Measurements from ENCODE around the gene NLN.

The NLN gene

DNA sequence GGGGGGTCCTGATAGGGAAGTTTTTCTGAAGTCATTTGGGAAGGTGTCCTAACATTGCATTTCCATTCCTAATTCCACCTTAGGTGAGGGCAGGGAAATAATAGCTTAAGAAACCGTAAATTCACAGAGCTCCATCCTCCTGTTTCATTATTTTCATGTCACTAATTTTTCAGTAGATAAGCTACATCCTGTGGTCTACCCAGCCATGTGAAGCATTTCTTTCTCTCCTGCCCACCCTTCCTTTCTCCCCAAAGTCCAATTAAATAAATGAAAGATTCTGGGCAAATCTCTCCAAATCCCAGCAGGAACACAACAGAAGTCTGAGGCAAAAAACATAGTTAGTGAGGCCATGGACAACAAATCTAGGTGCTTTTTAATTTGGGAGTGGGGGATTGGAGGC, 109.3 kb downstream of the NLN start:
- H3K4me3 ChIP-seq (ENCODE audit: low read depth, low read length) = no peak overlapping the region
- no peak for TF ChIP-seq MYC (IDR thresholded peaks at IDR 0.05; ENCODE audit: low read depth, low read length)
- TF ChIP-seq MAX (IDR thresholded peaks at IDR 0.05; ENCODE audit: low read depth, low read length) = no peak
- TF ChIP-seq POLR2A (IDR thresholded peaks at IDR 0.05; ENCODE audit: extremely low read depth, insufficient read length) = no peak
- TF ChIP-seq, protein P1, sequence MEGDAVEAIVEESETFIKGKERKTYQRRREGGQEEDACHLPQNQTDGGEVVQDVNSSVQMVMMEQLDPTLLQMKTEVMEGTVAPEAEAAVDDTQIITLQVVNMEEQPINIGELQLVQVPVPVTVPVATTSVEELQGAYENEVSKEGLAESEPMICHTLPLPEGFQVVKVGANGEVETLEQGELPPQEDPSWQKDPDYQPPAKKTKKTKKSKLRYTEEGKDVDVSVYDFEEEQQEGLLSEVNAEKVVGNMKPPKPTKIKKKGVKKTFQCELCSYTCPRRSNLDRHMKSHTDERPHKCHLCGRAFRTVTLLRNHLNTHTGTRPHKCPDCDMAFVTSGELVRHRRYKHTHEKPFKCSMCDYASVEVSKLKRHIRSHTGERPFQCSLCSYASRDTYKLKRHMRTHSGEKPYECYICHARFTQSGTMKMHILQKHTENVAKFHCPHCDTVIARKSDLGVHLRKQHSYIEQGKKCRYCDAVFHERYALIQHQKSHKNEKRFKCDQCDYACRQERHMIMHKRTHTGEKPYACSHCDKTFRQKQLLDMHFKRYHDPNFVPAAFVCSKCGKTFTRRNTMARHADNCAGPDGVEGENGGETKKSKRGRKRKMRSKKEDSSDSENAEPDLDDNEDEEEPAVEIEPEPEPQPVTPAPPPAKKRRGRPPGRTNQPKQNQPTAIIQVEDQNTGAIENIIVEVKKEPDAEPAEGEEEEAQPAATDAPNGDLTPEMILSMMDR (IDR thresholded peaks at IDR 0.05; ENCODE audit: low read depth, low read length) = no peak
- DNase-seq (ENCODE audit: low read depth) = no peak

DNA sequence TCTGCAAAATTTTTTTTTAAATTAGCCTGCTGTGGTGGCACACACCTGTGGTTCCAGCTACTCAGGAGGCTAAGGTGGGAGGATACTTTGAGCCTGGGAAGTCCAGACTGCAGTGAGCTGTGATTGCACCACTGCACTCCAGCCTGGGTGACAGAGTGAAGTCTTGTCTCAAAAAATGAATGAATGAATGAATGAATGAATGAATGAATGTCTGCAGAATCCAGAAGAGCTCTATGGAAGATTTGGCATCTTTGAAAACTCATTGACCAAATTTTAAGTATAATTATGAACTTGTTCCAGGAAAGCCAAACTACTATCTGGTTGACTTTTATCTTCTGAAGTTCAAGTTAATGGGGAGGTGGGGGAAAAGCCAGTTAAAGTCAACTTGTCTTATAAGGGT, 110.1 kb downstream of the NLN start:
- no peak for DNase-seq (ENCODE audit: low read depth)
- no peak overlapping the region for H3K4me3 ChIP-seq (ENCODE audit: low read depth, low read length)
- TF ChIP-seq, protein P1 (IDR thresholded peaks at IDR 0.05; ENCODE audit: low read depth, low read length) = no peak
- TF ChIP-seq POLR2A (IDR thresholded peaks at IDR 0.05; ENCODE audit: extremely low read depth, insufficient read length) (no peak), MYC (IDR thresholded peaks at IDR 0.05; ENCODE audit: low read depth, low read length) (no peak), MAX (IDR thresholded peaks at IDR 0.05; ENCODE audit: low read depth, low read length) (no peak)

DNA sequence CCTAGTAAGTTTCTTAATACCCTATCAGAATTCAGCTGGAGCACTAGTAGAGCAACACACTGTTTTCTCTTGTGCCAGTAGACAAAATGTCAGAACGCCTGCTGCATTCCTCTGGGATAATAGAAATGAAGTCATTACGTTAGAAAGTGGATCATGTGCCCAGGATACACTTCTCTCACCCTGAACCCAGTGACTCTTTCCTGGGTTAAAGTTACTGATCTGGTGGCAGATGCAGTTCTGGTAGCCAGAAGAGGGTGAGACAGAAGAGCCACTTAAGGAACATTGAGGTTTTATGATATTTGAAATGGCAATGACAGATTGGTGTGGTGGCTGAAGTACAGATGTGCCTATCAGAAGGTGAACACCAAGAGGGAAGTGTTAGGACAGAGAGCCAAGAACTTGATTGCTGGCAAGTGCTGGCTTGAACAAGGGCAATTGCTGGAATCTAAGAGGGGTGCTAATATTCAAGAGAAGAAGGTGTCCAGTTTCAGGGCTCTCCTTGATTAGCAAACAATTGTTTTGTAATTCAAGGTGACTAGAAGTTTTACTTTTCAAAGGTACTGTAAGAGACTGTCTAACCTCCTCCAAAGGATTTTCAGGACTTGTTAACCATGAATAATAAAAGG, 110.7 kb downstream of the NLN start:
- TF ChIP-seq MYC (IDR thresholded peaks at IDR 0.05; ENCODE audit: low read depth, low read length) (no peak), POLR2A (IDR thresholded peaks at IDR 0.05; ENCODE audit: extremely low read depth, insufficient read length) (no peak), MAX (IDR thresholded peaks at IDR 0.05; ENCODE audit: low read depth, low read length) (no peak)
- TF ChIP-seq, protein P1 (IDR thresholded peaks at IDR 0.05; ENCODE audit: low read depth, low read length) = no peak
- no peak for DNase-seq (ENCODE audit: low read depth)
- no peak overlapping the region for H3K4me3 ChIP-seq (ENCODE audit: low read depth, low read length)

- TF ChIP-seq POLR2A (IDR thresholded peaks at IDR 0.05; ENCODE audit: extremely low read depth, insufficient read length) (no peak), MAX (IDR thresholded peaks at IDR 0.05; ENCODE audit: low read depth, low read length) (no peak), MYC (IDR thresholded peaks at IDR 0.05; ENCODE audit: low read depth, low read length) (no peak)
- TF ChIP-seq, protein P1 (IDR thresholded peaks at IDR 0.05; ENCODE audit: low read depth, low read length) = no peak
- DNase-seq (ENCODE audit: low read depth) = no peak
- no peak overlapping the region for H3K4me3 ChIP-seq (ENCODE audit: low read depth, low read length)
These were observed 111.8 kb downstream of the NLN start for GRCh38 chr5:65833780-65834179.

DNA sequence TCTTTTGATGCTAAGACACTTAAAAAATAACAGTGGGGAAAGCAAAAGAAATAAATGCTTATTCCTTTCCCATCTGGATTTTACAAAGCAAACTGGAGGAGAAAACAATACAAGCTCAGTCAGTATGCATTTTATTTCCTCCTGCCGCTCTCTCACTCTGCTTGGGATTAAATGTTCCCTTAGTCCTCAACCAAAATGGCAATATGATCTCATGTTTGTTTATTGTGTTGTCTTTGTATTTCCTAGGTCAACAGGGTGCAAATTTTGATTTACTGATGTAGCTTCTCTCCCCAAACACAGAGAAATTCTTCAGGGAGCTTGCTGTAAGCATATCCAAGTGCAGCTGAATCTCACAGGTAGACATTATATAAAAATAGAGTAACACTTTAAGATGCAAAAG, 112.3 kb downstream of the NLN start:
- DNase-seq (ENCODE audit: low read depth) = no peak
- TF ChIP-seq MYC (IDR thresholded peaks at IDR 0.05; ENCODE audit: low read depth, low read length) (no peak), POLR2A (IDR thresholded peaks at IDR 0.05; ENCODE audit: extremely low read depth, insufficient read length) (no peak)
- no peak overlapping the region for H3K4me3 ChIP-seq (ENCODE audit: low read depth, low read length)

- TF ChIP-seq MAX (IDR thresholded peaks at IDR 0.05; ENCODE audit: low read depth, low read length) = no peak
- TF ChIP-seq, protein P1 (IDR thresholded peaks at IDR 0.05; ENCODE audit: low read depth, low read length) = no peak
- no peak for TF ChIP-seq MYC (IDR thresholded peaks at IDR 0.05; ENCODE audit: low read depth, low read length)
- H3K4me3 ChIP-seq (ENCODE audit: low read depth, low read length) = no peak overlapping the region
- no peak for DNase-seq (ENCODE audit: low read depth)
These were observed 113.2 kb downstream of the NLN start for GRCh38 chr5:65835191-65835590.
